GM10266 (cell line): ENCODE results near the gene ATXN7.

ENCODE experiments used
- DNase-seq: peaks from one replicate; pipeline ENCODE4 v3.0.0; 2012; ENCODE audit errors: extremely low spot score
- CTCF ChIP-seq: IDR thresholded peaks from 2 replicates; pipeline ENCODE4 v1.5.1; 2012; ENCODE audit warnings: mild to moderate bottlenecking, low read depth; ENCODE audit not compliant: control insufficient read depth, insufficient read depth; ENCODE audit errors: missing control alignments

Gene ATXN7

DNA sequence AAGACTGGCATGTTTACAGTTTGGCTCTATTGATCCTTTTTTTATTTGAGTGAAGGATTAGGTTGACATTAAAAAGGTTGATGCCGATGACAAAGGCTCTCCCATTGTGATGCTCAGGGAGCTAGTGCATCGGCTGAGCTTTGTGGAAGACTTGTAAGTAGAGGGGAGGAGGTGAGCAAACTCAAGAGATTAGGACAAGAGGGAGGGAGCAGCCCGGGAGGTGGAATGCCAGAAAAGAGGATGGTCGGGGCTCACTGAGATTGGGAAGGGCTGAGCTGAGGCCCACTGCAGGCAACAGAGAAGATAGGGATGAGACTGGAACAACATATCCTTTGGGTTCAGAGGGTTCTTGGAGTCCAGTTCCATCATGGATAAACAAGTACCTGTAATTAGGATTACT is 186.2 kb downstream of the ATXN7 start:
- no peak for DNase-seq
- no peak for TF ChIP-seq CTCF
